Spleen (tissue), 11 donors: ENCODE results near the gene MBNL3. TPM values are rescaled to one million over a fixed set of nuclear protein-coding genes. Genes with fewer than 3 reads are reported as not detected.

Source experiments
- DNase-seq: peaks from one replicate; pipeline ENCODE4 v3.0.0-alpha.2; 2020
- H3K27ac ChIP-seq, 8 donors: fragments of 200-600 bp; sonication (generic) in 7 of 8; 1 replicate in 4 of 8; 2 replicates in 4 of 8; pipeline versions ENCODE4 v1.5.0 to v1.8.0; 2016 to 2021; ENCODE audit warnings: inconsistent platforms in 4 of 8, mild to moderate bottlenecking in 4 of 8, moderate library complexity in 1 of 8
- H3K27me3 ChIP-seq, 7 donors: fragments of 200-600 bp; sonication (generic) in 6 of 7; replicated peaks in 1 of 7; 1 replicate in 4 of 7; 2 replicates in 3 of 7; pipeline versions ENCODE4 v1.5.0 to v1.8.0; 2016 to 2021; ENCODE audit warnings: inconsistent platforms in 3 of 7, mild to moderate bottlenecking in 1 of 7
- H3K36me3 ChIP-seq, 6 donors: fragments of 200-600 bp; sonication (generic) in 5 of 6; 1 replicate in 4 of 6; 2 replicates in 2 of 6; pipeline versions ENCODE4 v1.5.0 to v1.8.0; 2016 to 2021; ENCODE audit warnings: inconsistent platforms in 2 of 6
- H3K4me1 ChIP-seq, 6 donors: fragments of 200-600 bp; sonication (generic) in 5 of 6; 1 replicate in 3 of 6; 2 replicates in 3 of 6; pipeline versions ENCODE4 v1.5.0 to v1.8.0; 2016 to 2021; ENCODE audit warnings: inconsistent platforms in 3 of 6
- H3K4me3 ChIP-seq, 8 donors: fragments of 200-600 bp; sonication (generic) in 7 of 8; 1 replicate in 4 of 8; 2 replicates in 4 of 8; pipeline versions ENCODE4 v1.5.0 to v1.8.0; 2016 to 2021; ENCODE audit warnings: inconsistent platforms in 4 of 8, mild to moderate bottlenecking in 4 of 8, moderate library complexity in 2 of 8
- H3K9me3 ChIP-seq, 8 donors: fragments of 200-600 bp; sonication (generic) in 7 of 8; 1 replicate in 4 of 8; 2 replicates in 4 of 8; pipeline versions ENCODE4 v1.5.0 to v1.8.0; 2016 to 2021; ENCODE audit warnings: inconsistent platforms in 4 of 8
- POLR2A ChIP-seq, 3 donors: fragments of 450-650 bp; IDR thresholded peaks; one replicate each; pipeline ENCODE4 v1.5.1; 2017; ENCODE audit warnings: antibody characterized with exemption in 3 of 3, mild to moderate bottlenecking in 1 of 3
- POLR2AphosphoS5 ChIP-seq, 3 donors: sonication (generic); formaldehyde crosslinking; IDR thresholded peaks; one replicate each; pipeline ENCODE4 v1.5.1; 2017; ENCODE audit warnings: antibody characterized with exemption in 3 of 3
- WGBS, 5 donors: extraction: QIAGEN DNeasy Blood & Tissue Kit in 3 of 5; methylation state at CpG; one replicate each; pipeline versions ENCODE4 v1.1.5 to v1.1.7; 2013 to 2018; 5-methylcytosine and 5-hydroxymethylcytosine counted together
- intact Hi-C: fragments of 100-400 bp; cut with DNase I; formaldehyde crosslinking; loops from one replicate; pipeline ENCODE4 v1.15.0; 2023; ENCODE audit warnings: low total_unique reads
- polyA plus RNA-seq, 3 donors: library from polyadenylated mRNA; stranded (reverse); fragments of 200-250 nt; gene quantifications; one replicate each; pipeline ENCODE4 v1.2.1, GENCODE V29; 2013
- total RNA-seq, 7 donors: library from RNA; depleted of rRNA in 3 of 7; stranded (reverse); fragments of >200 nt in 3 of 7; fragmentation: NEBNext Ultra II Directional in 4 of 7; extraction: Animal tissue kit (Norgen Biotek cat#: 25700) in 4 of 7; gene quantifications; one replicate each; pipeline versions ENCODE4 v1.1.0 to v1.2.1, GENCODE V29; 2016 to 2021
- TF ChIP-seq, protein P1 (sequence below), 11 experiments: fragments of 200-600 bp in 7 of 11; fragments of 450-650 bp in 4 of 11; sonication (generic) in 4 of 11; IDR thresholded peaks in 8 of 11; conservative IDR thresholded peaks in 3 of 11; 1 replicate in 7 of 11; 2 replicates in 4 of 11; pipeline versions ENCODE4 v1.4.0 to v1.8.0; 2016 to 2021; ENCODE audit warnings: antibody characterized with exemption in 11 of 11, inconsistent platforms in 4 of 11, mild to moderate bottlenecking in 1 of 11
- donor health status: healthy with polysubstance abuse.
- donor health status: DM: no; HTN: no; CAD: no; lungs with moderate emphysema.
- donor health status: DM: no; HTN: no; CAD: no.
- donor health status: Bipolar disorder and iron deficiency.
- donor health status: healthy.
- donor health status: DM: no; HTN: no; CAD: no.
- donor health status: DM: yes; HTN: yes; CAD: no.

MBNL3 gene
- total and polyA plus RNA-seq, 10 donors: 5.0 to 67.2 (median 37.6) TPM

DNA sequence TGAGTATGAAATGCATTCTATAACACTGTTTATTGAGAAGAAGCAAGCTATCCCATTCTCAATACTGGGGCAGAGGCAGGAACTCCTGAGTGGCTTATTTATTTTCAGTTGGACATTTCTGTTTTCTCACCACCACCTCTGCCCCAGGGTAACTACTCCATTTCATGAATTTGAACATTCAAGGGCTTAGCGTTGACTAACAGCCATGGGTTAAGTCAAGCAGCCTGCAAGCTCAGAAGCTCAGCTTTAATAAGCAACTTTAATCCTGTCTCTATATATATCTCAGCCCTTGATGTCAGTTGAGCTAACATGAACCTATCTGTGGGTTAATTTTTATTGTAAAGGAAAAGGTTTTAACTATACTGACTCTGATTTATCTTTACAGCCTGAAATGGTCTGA is 93.8 kb downstream of the MBNL3 start:
- Histone ChIP-seq H3K27ac (no peak overlapping the region), H3K27me3 (no peaks in the 10 kb centered on the region), H3K36me3 (peaks cover 0 to 17% (median 0%) of the 10 kb centered on the region in 6 donors), H3K4me3 (no peak overlapping the region), H3K4me1 (no peaks in the 10 kb centered on the region), H3K9me3 (no peaks in the 10 kb centered on the region)
- DNase-seq: no peak
- intact Hi-C loops: no loop called here
- TF ChIP-seq POLR2AphosphoS5 (IDR thresholded peaks at IDR 0.05) (no peak), POLR2A (IDR thresholded peaks at IDR 0.05) (no peak)
- TF ChIP-seq, protein P1, sequence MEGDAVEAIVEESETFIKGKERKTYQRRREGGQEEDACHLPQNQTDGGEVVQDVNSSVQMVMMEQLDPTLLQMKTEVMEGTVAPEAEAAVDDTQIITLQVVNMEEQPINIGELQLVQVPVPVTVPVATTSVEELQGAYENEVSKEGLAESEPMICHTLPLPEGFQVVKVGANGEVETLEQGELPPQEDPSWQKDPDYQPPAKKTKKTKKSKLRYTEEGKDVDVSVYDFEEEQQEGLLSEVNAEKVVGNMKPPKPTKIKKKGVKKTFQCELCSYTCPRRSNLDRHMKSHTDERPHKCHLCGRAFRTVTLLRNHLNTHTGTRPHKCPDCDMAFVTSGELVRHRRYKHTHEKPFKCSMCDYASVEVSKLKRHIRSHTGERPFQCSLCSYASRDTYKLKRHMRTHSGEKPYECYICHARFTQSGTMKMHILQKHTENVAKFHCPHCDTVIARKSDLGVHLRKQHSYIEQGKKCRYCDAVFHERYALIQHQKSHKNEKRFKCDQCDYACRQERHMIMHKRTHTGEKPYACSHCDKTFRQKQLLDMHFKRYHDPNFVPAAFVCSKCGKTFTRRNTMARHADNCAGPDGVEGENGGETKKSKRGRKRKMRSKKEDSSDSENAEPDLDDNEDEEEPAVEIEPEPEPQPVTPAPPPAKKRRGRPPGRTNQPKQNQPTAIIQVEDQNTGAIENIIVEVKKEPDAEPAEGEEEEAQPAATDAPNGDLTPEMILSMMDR (IDR thresholded peaks at IDR 0.05 in 8 of 11, conservative IDR thresholded peaks at IDR 0.05 in 3 of 11): no peak
- 55 to 100% (median 89%) methylated on average over 1 of the region's 1 CpG for whole genome bisulfite sequencing, 5 donors

DNA sequence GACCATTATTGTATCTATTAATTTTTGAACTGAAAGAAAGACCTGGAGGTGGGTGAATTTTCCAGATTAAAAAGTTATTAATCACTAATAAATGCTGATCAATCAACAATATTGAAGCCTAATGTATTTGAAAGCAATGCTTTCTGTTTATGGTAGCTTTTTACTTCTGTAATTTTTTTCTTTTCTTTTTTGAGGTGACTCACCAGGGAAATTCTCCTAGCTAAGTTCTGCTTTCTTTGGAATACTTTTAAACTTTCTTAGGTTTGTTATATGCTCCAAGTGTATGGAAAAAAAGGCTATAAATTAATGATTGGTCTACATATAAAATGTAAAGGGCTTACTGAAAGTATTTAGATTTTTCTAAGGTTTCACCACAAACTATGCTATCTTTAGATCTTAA is 94.2 kb downstream of the MBNL3 start:
- no peaks in the 10 kb centered on the region for H3K9me3 ChIP-seq
- no peaks in the 10 kb centered on the region for H3K27me3 ChIP-seq
- no peak overlapping the region for H3K27ac ChIP-seq
- H3K4me1 ChIP-seq: no peaks in the 10 kb centered on the region
- peaks cover 0 to 17% (median 0%) of the 10 kb centered on the region in 6 donors for H3K36me3 ChIP-seq
- intact Hi-C loops: no loop called here
- no peak for TF ChIP-seq POLR2A (IDR thresholded peaks at IDR 0.05)
- TF ChIP-seq, protein P1 (IDR thresholded peaks at IDR 0.05 in 8 of 11, conservative IDR thresholded peaks at IDR 0.05 in 3 of 11): no peak
- no peak for TF ChIP-seq POLR2AphosphoS5 (IDR thresholded peaks at IDR 0.05)
- H3K4me3 ChIP-seq: no peak overlapping the region
- DNase-seq: no peak

DNA sequence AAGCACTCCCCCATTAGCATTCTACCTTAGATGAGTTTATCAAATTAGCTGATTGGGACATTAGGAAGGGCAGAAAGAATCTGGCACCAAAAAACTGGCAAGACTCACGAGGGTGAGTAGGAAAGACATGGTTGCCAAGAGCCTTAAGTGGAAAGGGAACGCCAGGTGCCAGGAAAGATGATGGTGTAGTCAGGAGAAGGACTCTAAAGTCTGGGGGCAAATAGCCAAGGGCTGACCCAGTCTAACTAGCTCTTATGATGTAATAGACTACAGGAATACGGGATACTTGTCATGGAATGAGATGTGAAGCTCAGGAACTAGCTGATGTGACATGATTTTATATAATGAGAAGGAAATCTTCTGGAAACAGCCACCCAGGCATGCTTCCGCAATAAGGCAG is 94.8 kb downstream of the MBNL3 start:
- no peaks in the 10 kb centered on the region for H3K9me3 ChIP-seq
- WGBS, 5 donors: 70 to 93% (median 86%) methylated on average over 4 of the region's 4 CpGs
- no peak overlapping the region for H3K27ac ChIP-seq
- DNase-seq: no peak
- no peaks in the 10 kb centered on the region for H3K27me3 ChIP-seq
- no peaks in the 10 kb centered on the region for H3K4me1 ChIP-seq
- no peak overlapping the region for H3K4me3 ChIP-seq
- H3K36me3 ChIP-seq: peaks cover 0 to 17% (median 0%) of the 10 kb centered on the region in 6 donors
- intact Hi-C loops: no loop called here
- TF ChIP-seq, protein P1 (IDR thresholded peaks at IDR 0.05 in 8 of 11, conservative IDR thresholded peaks at IDR 0.05 in 3 of 11): no peak
- TF ChIP-seq POLR2A (IDR thresholded peaks at IDR 0.05): no peak
- TF ChIP-seq POLR2AphosphoS5 (IDR thresholded peaks at IDR 0.05): no peak

DNA sequence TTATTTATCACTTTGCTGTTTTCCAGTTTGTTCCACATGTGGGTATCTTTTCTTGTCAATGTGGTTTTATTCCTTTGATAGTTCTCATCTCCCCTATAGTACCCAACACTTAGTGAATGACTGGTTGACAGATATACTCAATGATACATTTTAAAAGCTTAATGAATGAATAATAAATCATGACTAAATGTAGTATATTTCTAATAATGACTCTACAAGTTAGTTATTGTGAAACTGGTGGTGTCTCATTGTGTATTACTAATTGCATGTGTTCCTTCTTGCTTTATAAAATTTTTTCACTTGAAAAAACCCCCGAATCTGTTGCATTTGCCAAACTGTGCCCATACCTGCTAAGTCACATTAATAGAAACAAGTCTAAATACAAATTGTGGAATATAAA is 95.4 kb downstream of the MBNL3 start:
- H3K4me1 ChIP-seq: no peaks in the 10 kb centered on the region
- intact Hi-C loops: no loop called here
- H3K9me3 ChIP-seq: no peaks in the 10 kb centered on the region
- peaks cover 0 to 17% (median 0%) of the 10 kb centered on the region in 6 donors for H3K36me3 ChIP-seq
- 58 to 83% (median 78%) methylated on average over 1 of the region's 1 CpG for WGBS, 5 donors
- no peak overlapping the region for H3K4me3 ChIP-seq
- TF ChIP-seq POLR2AphosphoS5 (IDR thresholded peaks at IDR 0.05) (no peak), POLR2A (IDR thresholded peaks at IDR 0.05) (no peak)
- TF ChIP-seq, protein P1 (IDR thresholded peaks at IDR 0.05 in 8 of 11, conservative IDR thresholded peaks at IDR 0.05 in 3 of 11): no peak
- no peaks in the 10 kb centered on the region for H3K27me3 ChIP-seq
- no peak overlapping the region for H3K27ac ChIP-seq
- DNase-seq: no peak
